ENCODE data around the gene CYB5D1. TPM values are rescaled to one million over a fixed set of nuclear protein-coding genes. Genes with fewer than 3 reads are reported as not detected.
A peak's percentile ranks its signal among the peaks of the same experiment; 100 is the strongest.

Gene CYB5D1
- total and polyA plus RNA-seq, 7 donors: 4.2 to 14.4 (median 8.6) TPM

GRCh38 chr17:7824021-7824924, 33.5 kb upstream of the CYB5D1 start:
- H3K4me1 ChIP-seq: no peaks in the 10 kb centered on the region
- no peak overlapping the region for H3K4me3 ChIP-seq
- TF ChIP-seq, protein P1, sequence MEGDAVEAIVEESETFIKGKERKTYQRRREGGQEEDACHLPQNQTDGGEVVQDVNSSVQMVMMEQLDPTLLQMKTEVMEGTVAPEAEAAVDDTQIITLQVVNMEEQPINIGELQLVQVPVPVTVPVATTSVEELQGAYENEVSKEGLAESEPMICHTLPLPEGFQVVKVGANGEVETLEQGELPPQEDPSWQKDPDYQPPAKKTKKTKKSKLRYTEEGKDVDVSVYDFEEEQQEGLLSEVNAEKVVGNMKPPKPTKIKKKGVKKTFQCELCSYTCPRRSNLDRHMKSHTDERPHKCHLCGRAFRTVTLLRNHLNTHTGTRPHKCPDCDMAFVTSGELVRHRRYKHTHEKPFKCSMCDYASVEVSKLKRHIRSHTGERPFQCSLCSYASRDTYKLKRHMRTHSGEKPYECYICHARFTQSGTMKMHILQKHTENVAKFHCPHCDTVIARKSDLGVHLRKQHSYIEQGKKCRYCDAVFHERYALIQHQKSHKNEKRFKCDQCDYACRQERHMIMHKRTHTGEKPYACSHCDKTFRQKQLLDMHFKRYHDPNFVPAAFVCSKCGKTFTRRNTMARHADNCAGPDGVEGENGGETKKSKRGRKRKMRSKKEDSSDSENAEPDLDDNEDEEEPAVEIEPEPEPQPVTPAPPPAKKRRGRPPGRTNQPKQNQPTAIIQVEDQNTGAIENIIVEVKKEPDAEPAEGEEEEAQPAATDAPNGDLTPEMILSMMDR (IDR thresholded peaks at IDR 0.05): no peak
- TF ChIP-seq EP300 (IDR thresholded peaks at IDR 0.05): no peak
- TF ChIP-seq POLR2A (IDR thresholded peaks at IDR 0.05): no peak
- no peak for TF ChIP-seq POLR2AphosphoS5 (IDR thresholded peaks at IDR 0.05)
- H3K27ac ChIP-seq: no peak overlapping the region
- 77 to 89% methylated on average over 9 of the region's 9 CpGs for WGBS, 2 donors
- intact Hi-C loops (cut with DNase I): loop anchor here (5.0 to 10.0 kb wide), 3 partner anchors 71 to 233 kb away; no protein-coding TSS in a partner anchor
- DNase-seq: peak; percentile 66
- H3K27me3 ChIP-seq: peaks cover 0 to 5% (median 0%) of the 10 kb centered on the region in 3 donors
- no peaks in the 10 kb centered on the region for H3K9me3 ChIP-seq
- H3K36me3 ChIP-seq: no peaks in the 10 kb centered on the region

DNA sequence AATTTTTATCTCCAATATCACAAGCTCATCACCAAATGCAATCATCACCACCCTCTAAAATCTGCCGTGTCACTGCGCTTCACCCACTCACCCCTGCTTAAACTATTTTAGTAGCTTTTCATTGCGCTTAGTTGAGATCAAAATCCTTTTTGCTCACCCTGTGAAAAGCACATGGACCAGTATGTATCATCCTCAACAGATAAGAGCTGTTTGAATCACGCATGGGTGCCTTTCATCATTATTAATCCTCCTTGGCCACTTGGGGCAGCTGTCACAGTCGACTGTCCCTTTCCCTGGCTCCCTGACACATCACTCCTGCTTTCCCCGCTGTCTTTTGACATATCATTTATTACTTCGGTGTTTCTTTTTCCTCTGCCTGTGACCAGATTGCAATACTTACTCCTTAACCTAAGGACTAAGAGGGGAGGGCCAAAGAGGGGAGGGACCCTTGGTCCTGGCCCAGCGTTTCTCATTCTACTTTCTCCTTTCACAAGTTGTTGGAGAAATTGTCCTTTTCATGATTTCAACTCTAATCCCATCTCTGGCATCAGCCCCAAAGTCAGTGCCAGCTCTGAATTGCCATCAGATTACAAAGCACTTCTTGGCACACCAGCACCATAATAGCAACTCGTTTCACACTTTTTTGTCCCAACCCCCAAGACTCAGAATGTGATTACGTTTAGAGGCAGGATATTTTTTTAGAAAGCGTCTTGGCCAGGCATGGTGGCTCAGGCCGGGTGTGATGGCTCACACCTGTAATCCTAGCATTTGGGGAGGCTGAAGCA, 32.4 kb upstream of the CYB5D1 start:
- H3K36me3 ChIP-seq: no peaks in the 10 kb centered on the region
- no peak overlapping the region for H3K27ac ChIP-seq
- no peaks in the 10 kb centered on the region for H3K4me1 ChIP-seq
- no peaks in the 10 kb centered on the region for H3K9me3 ChIP-seq
- TF ChIP-seq, protein P1 (IDR thresholded peaks at IDR 0.05): no peak
- TF ChIP-seq POLR2AphosphoS5 (IDR thresholded peaks at IDR 0.05) (no peak), EP300 (IDR thresholded peaks at IDR 0.05) (no peak), POLR2A (IDR thresholded peaks at IDR 0.05) (no peak)
- peak; percentile 32 for DNase-seq
- intact Hi-C loops (cut with DNase I): loop anchor here (10.0 kb wide), 2 partner anchors 69 to 81 kb away; no protein-coding TSS in a partner anchor
- H3K27me3 ChIP-seq: peaks cover 0 to 5% (median 0%) of the 10 kb centered on the region in 3 donors
- H3K4me3 ChIP-seq: no peak overlapping the region
- 44 to 60% methylated on average over 12 of the region's 12 CpGs for WGBS, 2 donors

GRCh38 chr17:7830616-7831015, 27.2 kb upstream of the CYB5D1 start:
- Histone ChIP-seq H3K9me3 (no peaks in the 10 kb centered on the region), H3K36me3 (no peaks in the 10 kb centered on the region), H3K4me3 (no peak overlapping the region), H3K27me3 (peaks cover 0 to 5% (median 0%) of the 10 kb centered on the region in 3 donors), H3K27ac (no peak overlapping the region), H3K4me1 (peaks cover 0 to 8% (median 6%) of the 10 kb centered on the region in 4 donors)
- WGBS, 2 donors: 90 to 91% methylated on average over 8 of the region's 8 CpGs
- intact Hi-C loops (cut with DNase I): loop anchor here (10.0 kb wide), 1 partner anchor 346 kb away; the partner anchor contains the start of genes POLR2A and SLC35G6
- TF ChIP-seq, protein P1 (IDR thresholded peaks at IDR 0.05): no peak
- TF ChIP-seq EP300 (IDR thresholded peaks at IDR 0.05) (no peak), POLR2A (IDR thresholded peaks at IDR 0.05) (no peak), POLR2AphosphoS5 (IDR thresholded peaks at IDR 0.05) (no peak)
- peak; percentile 57 for DNase-seq

DNA sequence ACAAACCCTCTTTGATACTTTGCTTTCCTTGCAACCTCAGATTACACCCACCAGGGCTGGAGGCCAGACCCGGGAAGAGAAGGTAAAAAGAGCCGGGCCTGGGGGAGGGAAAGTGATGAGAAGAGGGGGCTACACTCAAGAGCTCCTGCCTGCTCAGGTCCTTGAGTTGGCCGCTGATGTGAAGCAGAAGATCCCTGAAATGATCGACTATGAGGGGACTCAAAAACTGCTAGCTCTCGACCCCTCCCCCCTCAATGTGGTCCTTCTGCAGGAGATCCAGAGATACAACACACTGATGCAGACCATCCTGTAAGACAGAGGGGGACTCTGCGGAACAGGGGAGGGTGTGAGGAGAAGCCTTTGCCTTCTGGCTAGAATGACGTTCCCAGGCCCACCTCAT, 26.6 kb upstream of the CYB5D1 start:
- WGBS, 2 donors: 87% methylated on average over 7 of the region's 7 CpGs
- intact Hi-C loops (cut with DNase I): loop anchor here (10.0 kb wide), 1 partner anchor 346 kb away; the partner anchor contains the start of genes POLR2A and SLC35G6
- no peak overlapping the region for H3K27ac ChIP-seq
- H3K9me3 ChIP-seq: no peaks in the 10 kb centered on the region
- H3K4me3 ChIP-seq: no peak overlapping the region
- H3K4me1 ChIP-seq: peaks cover 0 to 14% (median 6%) of the 10 kb centered on the region in 4 donors
- peak; percentile 46 for DNase-seq
- TF ChIP-seq EP300 (IDR thresholded peaks at IDR 0.05): no peak
- TF ChIP-seq POLR2AphosphoS5 (IDR thresholded peaks at IDR 0.05): no peak
- TF ChIP-seq POLR2A (IDR thresholded peaks at IDR 0.05): no peak
- TF ChIP-seq, protein P1 (IDR thresholded peaks at IDR 0.05): no peak
- H3K27me3 ChIP-seq: peaks cover 0 to 5% (median 0%) of the 10 kb centered on the region in 3 donors
- H3K36me3 ChIP-seq: no peaks in the 10 kb centered on the region

All from sigmoid colon (tissue), 7 donors.